HG02943 (cell line): ENCODE results near the gene MANSC4.
A peak's percentile ranks its signal among the peaks of the same experiment; 100 is the strongest.

ENCODE experiments used
- ATAC-seq: cut with Tn5 transposase; IDR thresholded peaks from one replicate; pipeline ENCODE4 v1.9.1; 2021; ENCODE audit warnings: mild to moderate bottlenecking, low read depth, moderate library complexity; ENCODE audit not compliant: unreplicated experiment

Gene MANSC4

GRCh38 chr12:27801630-27802029, 21.6 kb upstream of the MANSC4 start:
- no peak for ATAC-seq

GRCh38 chr12:27800819-27801218, 20.8 kb upstream of the MANSC4 start:
- no peak for ATAC-seq

DNA sequence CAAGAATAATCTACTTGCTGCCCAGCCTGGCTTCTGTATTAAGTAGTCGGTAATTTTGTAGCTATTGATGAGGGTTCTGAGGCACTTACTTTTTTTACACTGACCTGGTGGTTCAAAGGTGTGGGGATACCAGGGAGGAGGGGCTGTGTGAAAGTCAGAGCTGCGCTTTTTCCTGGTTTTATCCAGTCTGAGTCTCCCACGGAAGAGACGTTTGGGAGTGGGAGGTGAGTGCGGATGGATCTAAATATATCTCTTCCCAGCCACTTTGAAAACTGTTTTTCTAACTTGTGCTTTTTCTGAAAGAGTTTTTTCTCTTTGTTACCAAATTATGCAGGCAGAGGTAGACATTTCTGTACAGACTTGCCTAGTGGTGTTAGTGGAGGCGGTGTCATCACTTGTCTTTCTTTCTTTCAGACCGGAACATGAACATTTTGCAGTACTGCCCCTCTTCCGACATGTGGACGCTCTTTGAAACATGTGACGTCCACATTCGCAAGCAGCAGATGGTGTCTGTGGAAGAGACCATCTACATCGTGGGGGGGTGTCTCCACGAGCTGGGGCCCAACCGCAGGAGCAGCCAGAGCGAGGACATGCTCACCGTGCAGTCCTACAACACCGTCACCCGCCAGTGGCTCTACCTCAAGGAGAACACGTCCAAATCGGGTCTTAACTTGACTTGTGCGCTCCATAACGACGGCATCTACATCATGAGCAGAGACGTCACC, 17.4 kb upstream of the MANSC4 start:
- no peak for ATAC-seq

GRCh38 chr12:27796128-27796527, 16.1 kb upstream of the MANSC4 start:
- ATAC-seq, result no peak

DNA sequence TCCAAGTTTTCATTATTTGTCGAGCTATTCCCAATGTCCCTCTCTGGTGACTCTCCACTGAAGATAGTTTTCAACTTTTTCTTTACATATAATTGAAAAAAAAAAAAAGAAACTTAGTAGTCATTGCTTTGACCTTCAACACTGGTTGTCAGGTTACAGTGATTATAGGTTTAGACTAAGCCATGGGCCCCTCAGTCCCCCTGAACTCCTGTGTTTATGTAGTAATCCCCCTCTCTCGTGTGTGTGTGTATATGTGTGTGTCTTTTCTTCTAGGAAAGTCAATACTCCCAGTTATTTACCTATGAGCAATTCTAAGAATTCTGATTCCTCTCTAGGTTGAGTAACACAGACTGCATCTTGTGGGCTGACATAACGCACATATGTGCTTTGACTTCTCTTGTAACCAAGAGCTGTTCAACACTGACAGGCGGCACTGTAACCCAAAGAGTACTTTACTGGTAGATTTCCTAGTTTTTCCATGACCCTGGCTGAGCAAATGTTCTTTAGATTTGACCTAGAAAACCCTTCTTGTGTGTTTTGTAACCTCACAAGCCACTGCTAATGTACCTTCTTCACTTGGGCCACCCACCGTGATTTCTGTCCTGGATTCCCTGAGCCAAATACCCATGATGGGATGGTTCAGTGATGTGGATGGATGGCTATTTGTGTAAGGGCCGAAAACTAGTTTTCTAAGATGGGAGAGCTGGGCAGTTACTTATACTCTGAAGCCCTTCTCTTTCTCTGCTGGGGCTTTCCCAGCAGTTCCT, 15.0 kb upstream of the MANSC4 start:
- no peak for ATAC-seq

DNA sequence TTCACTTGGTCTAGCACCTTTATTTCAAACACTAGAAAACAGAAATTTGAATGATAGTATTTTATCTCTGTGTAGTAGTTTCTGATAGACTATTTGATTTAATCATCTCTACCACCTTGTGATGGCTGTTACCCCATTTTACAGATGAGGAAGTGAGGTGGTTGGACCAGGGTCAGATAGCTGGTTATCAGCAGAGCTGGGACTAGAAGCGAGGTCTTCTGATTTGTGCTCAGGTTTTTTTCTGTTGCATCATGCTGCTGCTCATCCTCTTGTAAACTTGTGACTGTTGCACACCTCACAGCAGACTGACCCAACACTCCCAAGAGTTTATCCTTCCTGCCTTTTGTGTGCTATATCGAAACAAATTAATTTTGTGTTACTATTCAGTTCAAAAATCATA, 10.1 kb upstream of the MANSC4 start:
- no peak for ATAC-seq

GRCh38 chr12:27787559-27787958, 7.5 kb upstream of the MANSC4 start:
- ATAC-seq, result no peak

DNA sequence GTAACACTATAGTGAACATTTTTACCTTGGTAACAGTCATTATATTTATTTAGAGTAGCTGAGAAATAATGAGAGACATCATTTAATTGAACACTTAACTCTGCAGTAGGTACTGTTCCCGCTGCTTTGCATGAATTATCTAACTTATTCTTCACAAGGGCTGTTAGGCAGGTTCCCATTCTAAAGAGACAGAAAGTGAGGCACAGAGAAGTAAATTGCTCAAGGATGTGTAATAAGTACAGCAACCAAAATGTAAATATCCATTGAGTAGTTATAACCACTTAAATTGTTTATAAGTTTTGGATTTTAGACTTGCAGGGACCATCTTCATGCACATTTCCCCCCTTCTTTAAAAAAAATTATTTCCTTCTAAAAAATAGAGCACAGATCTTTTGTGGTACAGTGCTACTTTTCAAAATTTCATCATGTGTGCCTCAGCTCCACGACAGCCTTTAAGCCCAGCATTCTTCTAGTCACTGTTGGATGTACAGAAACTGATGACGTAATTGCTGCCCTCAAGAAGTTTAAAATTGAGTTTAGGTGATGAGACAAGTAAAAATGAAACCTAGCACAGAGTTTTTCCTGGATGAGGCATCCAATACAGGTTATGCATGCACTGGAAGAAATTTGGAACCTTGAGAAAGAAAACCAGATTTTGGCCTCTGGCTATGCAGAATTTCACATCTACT, 6.0 kb upstream of the MANSC4 start:
- no peak for ATAC-seq

GRCh38 chr12:27782481-27782880, 2.4 kb upstream of the MANSC4 start:
- no peak for ATAC-seq

GRCh38 chr12:27781680-27782079, 1.6 kb upstream of the MANSC4 start:
- ATAC-seq, result no peak

- peak; percentile 37 for ATAC-seq
These were observed 774 bp upstream of the MANSC4 start for GRCh38 chr12:27780612-27781408.

DNA sequence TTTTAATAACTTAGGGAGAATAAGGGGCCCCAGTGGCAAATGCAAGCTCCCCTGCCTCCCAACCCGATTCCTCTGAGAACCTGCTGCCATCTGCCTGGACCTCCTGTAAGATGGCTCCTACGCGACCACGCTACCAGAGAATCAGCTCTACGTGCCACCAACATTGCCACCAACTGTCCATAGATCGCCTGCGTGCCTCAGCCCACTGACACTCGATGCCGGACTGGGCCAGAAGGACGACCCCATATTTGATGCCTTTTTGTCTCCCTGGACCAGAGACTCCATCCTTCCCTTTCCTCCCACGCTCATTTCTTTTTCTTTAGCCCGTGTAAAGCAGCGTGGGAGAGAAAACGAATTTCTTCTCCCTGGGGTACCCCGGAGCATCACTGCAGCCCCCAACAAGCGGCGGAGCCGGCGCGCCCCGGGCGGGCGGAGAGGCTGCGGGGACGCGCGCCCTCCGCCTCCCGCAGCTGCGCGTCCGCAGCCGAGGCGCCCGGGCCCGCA, 568 bp downstream of the MANSC4 start:
- peak; percentile 43 for ATAC-seq

DNA sequence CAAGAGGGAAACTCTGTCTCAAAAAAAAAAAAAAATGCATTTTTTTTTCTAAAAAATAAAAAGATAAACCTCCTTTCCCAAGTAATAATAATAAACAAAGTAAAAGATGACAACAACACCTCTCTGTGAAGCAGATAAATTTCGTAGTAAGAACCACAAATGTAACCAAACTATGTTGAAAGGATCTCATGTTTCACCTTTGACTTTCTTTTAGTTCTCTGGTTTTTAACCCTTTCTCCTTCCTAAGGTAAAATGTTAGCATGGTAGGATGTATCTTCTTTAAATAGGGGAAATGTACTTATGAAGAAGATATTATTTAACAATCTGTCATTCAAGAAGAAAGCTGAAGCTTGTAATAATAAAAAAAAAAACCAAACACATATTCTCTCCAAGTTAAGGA, 1.8 kb downstream of the MANSC4 start:
- no peak for ATAC-seq

- ATAC-seq, result no peak
These were observed 2.9 kb downstream of the MANSC4 start for GRCh38 chr12:27777141-27777540.

DNA sequence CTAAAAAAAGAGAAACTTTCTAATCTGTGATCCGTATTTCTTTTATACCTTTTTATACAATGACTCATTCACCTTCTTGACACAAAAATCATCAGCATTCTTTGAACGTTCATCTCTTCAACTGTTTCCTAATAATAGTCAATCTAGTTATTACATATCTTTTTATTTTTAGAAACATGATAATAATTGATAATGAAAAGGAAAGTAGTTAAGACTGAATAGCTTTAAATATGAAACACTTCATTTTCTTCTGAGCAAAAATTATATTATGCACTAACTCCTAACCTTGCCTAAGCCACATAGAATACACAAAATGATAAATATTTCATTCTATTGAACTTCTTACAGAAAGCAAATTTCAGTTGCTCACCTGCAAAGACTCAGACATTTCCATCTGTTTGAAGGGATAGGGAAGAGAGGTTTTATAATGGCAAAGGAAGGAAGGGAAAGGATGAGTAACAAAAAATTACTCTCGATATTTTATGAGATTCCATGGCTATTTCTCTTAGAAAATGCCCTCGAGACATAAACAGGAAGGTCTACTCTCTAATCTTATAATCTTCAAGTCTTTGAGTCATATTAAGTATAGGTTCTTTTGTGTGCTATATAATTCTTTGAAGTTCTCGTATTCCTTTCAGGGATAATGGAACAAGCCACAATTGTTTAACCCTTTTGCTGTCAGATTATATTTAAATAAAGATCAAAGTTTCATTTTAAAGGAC, 7.5 kb downstream of the MANSC4 start:
- no peak for ATAC-seq

DNA sequence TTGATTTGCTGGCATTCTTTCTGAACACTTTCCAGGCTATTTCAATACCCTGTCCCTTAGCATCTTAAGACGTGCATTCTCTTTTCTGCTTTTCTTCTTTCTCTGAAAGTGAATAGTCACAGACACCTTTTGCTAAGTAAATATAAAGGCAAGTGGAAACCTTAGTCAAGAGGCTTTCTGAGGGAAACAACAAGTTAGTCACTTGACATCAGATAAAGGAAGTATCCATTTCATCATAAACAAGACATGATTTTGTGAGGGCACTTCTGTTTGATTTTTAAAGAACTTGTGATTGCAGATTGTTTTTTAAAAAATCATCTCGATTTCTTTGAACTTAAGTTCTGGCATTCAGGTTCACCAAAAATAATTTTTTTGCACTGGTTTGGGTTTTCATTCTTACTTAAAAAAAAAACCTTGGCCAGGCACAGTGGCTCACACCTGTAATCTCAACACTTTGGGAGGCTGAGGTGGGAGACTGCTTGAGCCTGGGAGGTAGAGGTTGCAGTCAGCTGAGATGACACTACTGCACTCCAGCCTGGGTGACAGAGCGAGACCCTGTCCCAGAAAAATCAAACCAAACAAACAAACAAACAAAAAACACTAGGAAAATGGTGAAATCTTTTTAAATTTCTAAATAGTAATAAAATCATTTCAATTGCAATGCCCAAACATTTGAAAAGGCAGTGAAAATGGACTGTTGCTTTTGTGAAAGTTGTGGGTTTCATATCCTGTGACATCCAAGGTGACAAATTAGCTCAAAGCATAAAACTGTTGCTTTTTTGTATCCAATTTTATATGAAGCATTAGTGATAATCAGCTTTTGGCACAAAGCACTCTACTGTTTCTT, 8.3 kb downstream of the MANSC4 start:
- no peak for ATAC-seq

GRCh38 chr12:27769142-27769673, 10.8 kb downstream of the MANSC4 start:
- no peak for ATAC-seq

DNA sequence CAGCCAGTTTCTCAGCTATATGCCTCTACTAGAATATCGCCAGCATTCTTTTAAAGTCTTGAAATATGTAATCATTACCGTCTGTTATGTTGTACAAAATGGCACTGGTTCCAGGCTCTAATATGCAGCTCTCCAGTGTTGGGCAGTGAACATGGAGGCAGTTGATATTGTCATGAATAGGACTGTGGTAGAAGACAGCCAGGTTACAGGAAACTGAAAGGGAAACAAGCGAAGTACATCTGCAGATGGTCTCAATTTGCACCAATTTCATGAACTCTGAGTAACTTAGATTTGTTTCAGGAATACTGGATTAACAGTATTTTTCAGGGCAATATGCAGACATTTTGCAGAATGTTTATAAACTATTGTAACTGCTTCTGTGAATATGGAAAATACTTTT, 13.4 kb downstream of the MANSC4 start:
- ATAC-seq, result no peak

GRCh38 chr12:27762757-27763156, 17.3 kb downstream of the MANSC4 start:
- no peak for ATAC-seq
